PFSK-1 (cell line): ENCODE measurements around the gene CCR4.

Experiments used
- POLR2AphosphoS5 ChIP-seq: IDR thresholded peaks from 2 replicates; pipeline ENCODE4 v1.6.1; 2012; ENCODE audit warnings: low read depth, mild to moderate bottlenecking, control low read depth, low read length, moderate library complexity
- TAF1 ChIP-seq: IDR thresholded peaks from 2 replicates; pipeline ENCODE4 v1.6.1; 2012; ENCODE audit warnings: low read length, control low read depth, borderline replicate concordance; ENCODE audit not compliant: insufficient read depth

DNA sequence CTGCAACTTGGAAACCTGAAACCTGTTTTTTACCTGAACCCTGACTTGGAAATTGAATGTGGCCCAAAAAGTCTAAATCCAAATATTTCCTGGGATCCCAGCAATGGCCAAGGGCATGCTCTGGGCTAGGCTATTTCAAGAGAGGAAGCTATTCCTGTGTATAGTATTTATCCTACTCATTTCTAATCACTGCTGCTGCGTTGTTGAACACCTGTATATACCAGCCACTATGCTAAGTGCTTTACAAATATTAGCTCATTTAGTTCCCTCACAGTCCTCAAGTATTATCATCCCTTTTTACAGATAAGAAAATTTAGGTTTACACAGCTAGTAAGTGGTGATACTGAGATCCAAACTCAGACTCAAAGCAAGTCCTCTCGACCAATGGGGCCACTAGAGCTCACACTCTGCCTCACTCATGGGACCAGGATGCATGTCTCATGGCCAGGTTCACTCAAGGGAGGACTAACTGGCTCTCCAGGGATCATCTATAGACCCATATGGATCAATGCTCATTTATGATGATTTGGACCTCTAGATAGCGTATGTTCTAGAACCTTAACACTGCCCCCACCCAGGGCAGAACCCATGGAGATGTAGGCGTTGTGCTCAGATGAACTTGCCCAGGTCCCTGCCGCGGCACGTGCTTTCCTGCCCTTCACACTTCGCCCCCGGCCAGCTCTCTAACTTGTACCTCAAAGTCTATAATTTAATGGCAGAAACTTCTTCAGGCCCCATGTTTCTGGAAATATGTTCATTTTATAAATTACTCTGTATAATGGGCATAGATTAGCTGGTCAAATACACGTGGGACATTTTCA lies 2.6 kb upstream of the CCR4 start:
- TF ChIP-seq POLR2AphosphoS5 = no peak
- no peak for TF ChIP-seq TAF1
